Ovary (tissue), 9 donors: Measurements from ENCODE around the gene PADI6. TPM values are rescaled to one million over a fixed set of nuclear protein-coding genes. Genes with fewer than 3 reads are reported as not detected.

Experiments
- DNase-seq, 5 donors: peaks; one replicate each; pipeline ENCODE4 v3.0.0-alpha.2; 2019 to 2020
- H3K27ac ChIP-seq, 2 donors: fragments of 200-600 bp; one replicate each; pipeline versions ENCODE4 v1.5.1 to v1.8.0; 2019 to 2022
- H3K27me3 ChIP-seq: fragments of 200-600 bp; one replicate; pipeline ENCODE4 v1.8.0; 2022
- H3K36me3 ChIP-seq: fragments of 200-600 bp; sonication (generic); one replicate; pipeline ENCODE4 v1.5.1; 2019
- H3K4me1 ChIP-seq: one replicate; pipeline ENCODE4 v1.8.1; 2013; ENCODE audit warnings: mild to moderate bottlenecking, moderate library complexity; ENCODE audit not compliant: insufficient read depth
- H3K4me3 ChIP-seq: fragments of 200-600 bp; sonication (generic); one replicate; pipeline ENCODE4 v1.5.1; 2017
- H3K9me3 ChIP-seq, 2 donors: fragments of 200-600 bp in 1 of 2; sonication (generic) in 1 of 2; one replicate each; pipeline versions ENCODE4 v1.5.1 to v1.8.1; 2013 to 2019; ENCODE audit warnings: mild to moderate bottlenecking in 1 of 2, moderate library complexity in 1 of 2
- CTCF ChIP-seq, 3 donors: fragments of 450-650 bp in 2 of 3; fragments of 200-600 bp in 1 of 3; IDR thresholded peaks; one replicate each; pipeline versions ENCODE4 v1.5.1 to v1.8.0; 2016 to 2022; ENCODE audit warnings: antibody characterized with exemption in 3 of 3, mild to moderate bottlenecking in 1 of 3
- EP300 ChIP-seq: sonication (generic); formaldehyde crosslinking; IDR thresholded peaks from one replicate; pipeline ENCODE4 v1.6.1; 2017; ENCODE audit warnings: antibody characterized with exemption
- POLR2A ChIP-seq: fragments of 450-650 bp; IDR thresholded peaks from one replicate; pipeline ENCODE4 v1.6.1; 2017; ENCODE audit warnings: antibody characterized with exemption, mild to moderate bottlenecking, moderate library complexity
- WGBS, 3 donors: extraction: QIAGEN DNeasy Blood & Tissue Kit in 1 of 3; methylation state at CpG; one replicate each; pipeline versions ENCODE4 v1.1.5 to v1.1.7; 2013 to 2017; 5-methylcytosine and 5-hydroxymethylcytosine counted together
- intact Hi-C, 4 donors: fragments of 100-400 bp; cut with DNase I; formaldehyde crosslinking; loops; one replicate each; pipeline versions ENCODE4 v1.11.0 to v1.15.1; 2022 to 2023
- polyA plus RNA-seq, 2 donors: library from polyadenylated mRNA; stranded (reverse); fragments of 200-250 nt in 1 of 2; fragments of 350-450 nt in 1 of 2; fragmentation: Illumina TruSeq in 1 of 2; extraction: RNeasy Lipid Tissue Mini Kit (QIAGEN cat#74804) in 1 of 2; gene quantifications; one replicate each; pipeline ENCODE4 v1.2.3, GENCODE V29; 2013 to 2014
- total RNA-seq, 7 donors: library from RNA; depleted of rRNA in 2 of 7; stranded (reverse); fragments of >200 nt in 2 of 7; fragmentation: NEBNext Ultra II Directional in 3 of 7; extraction: Animal tissue kit (Norgen Biotek cat#: 25700) in 3 of 7; gene quantifications; one replicate each; pipeline versions ENCODE4 v1.1.0 to v1.2.4, GENCODE V29; 2016 to 2023
- donor health status: DM: no; HTN: no; CAD: no; lungs with moderate emphysema.
- donor health status: DM: no; HTN: no; CAD: no.
- donor health status: Bipolar disorder and iron deficiency.
- donor health status: DM: yes; HTN: yes; CAD: no.
- donor health status: DM: no; HTN: no; CAD: no.
- donor health status: DM: yes; HTN: yes; CAD: no.

The PADI6 gene
- total and polyA plus RNA-seq, 9 donors: 0.10 to 4.3 (median 0.18) TPM; not detected in 6

- Histone ChIP-seq H3K27ac (no peak overlapping the region), H3K27me3 (no peaks in the 10 kb centered on the region), H3K4me3 (no peak overlapping the region), H3K36me3 (no peaks in the 10 kb centered on the region), H3K4me1 (peaks cover 6% of the 10 kb centered on the region), H3K9me3 (no peaks in the 10 kb centered on the region)
- no peak for DNase-seq
- no peak for TF ChIP-seq POLR2A
- no peak for TF ChIP-seq CTCF (IDR thresholded peaks at IDR 0.05)
- TF ChIP-seq EP300: no peak
- 77 to 83% (median 82%) methylated on average over 10 of the region's 10 CpGs for WGBS, 3 donors
- intact Hi-C loops: no loop called here
Measured at GRCh38 chr1:17441265-17441992, 69.4 kb downstream of the PADI6 start.

GRCh38 chr1:17441993-17442357 is 70.0 kb downstream of the PADI6 start:
- Histone ChIP-seq H3K9me3 (no peaks in the 10 kb centered on the region), H3K4me3 (no peak overlapping the region), H3K27ac (no peak overlapping the region), H3K4me1 (peaks cover 3% of the 10 kb centered on the region), H3K27me3 (no peaks in the 10 kb centered on the region), H3K36me3 (no peaks in the 10 kb centered on the region)
- TF ChIP-seq CTCF (IDR thresholded peaks at IDR 0.05) (no peak), POLR2A (no peak), EP300 (no peak)
- WGBS, 3 donors: 94 to 96% (median 95%) methylated on average over 4 of the region's 4 CpGs
- intact Hi-C loops: no loop called here
- no peak for DNase-seq

GRCh38 chr1:17442841-17443240 is 70.8 kb downstream of the PADI6 start:
- Histone ChIP-seq H3K36me3 (no peaks in the 10 kb centered on the region), H3K4me3 (no peak overlapping the region), H3K27ac (no peak overlapping the region), H3K27me3 (no peaks in the 10 kb centered on the region), H3K9me3 (no peaks in the 10 kb centered on the region), H3K4me1 (peaks cover 3% of the 10 kb centered on the region)
- WGBS, 3 donors: 83 to 84% (median 84%) methylated on average over 6 of the region's 6 CpGs
- intact Hi-C loops: no loop called here
- TF ChIP-seq EP300 (no peak), CTCF (IDR thresholded peaks at IDR 0.05) (no peak), POLR2A (no peak)
- no peak for DNase-seq

- no peaks in the 10 kb centered on the region for H3K4me1 ChIP-seq
- no peak for TF ChIP-seq POLR2A
- no peak for TF ChIP-seq EP300
- TF ChIP-seq CTCF (IDR thresholded peaks at IDR 0.05): no peak
- H3K27ac ChIP-seq: no peak overlapping the region
- 85 to 89% (median 89%) methylated on average over 12 of the region's 12 CpGs for whole genome bisulfite sequencing, 3 donors
- no peaks in the 10 kb centered on the region for H3K9me3 ChIP-seq
- no peak overlapping the region for H3K4me3 ChIP-seq
- no peaks in the 10 kb centered on the region for H3K36me3 ChIP-seq
- no peaks in the 10 kb centered on the region for H3K27me3 ChIP-seq
- intact Hi-C loops: no loop called here
- no peak for DNase-seq
Measured at GRCh38 chr1:17447501-17447992, 75.6 kb downstream of the PADI6 start.

Other genes starting within 250 kb of the PADI6 start
- under 1 TPM in 1 of 7 donors, not detected in 6; 0.07 TPM for gene PADI1, start 167.1 kb upstream of the PADI6 start, total RNA-seq
- gene PADI1, start 167.1 kb upstream of the PADI6 start, polyA plus RNA-seq: not detected
- gene PADI3, start 123.1 kb upstream of the PADI6 start, total RNA-seq: not detected
- gene PADI3, start 123.1 kb upstream of the PADI6 start, polyA plus RNA-seq: not detected
- gene PADI4, start 64.0 kb upstream of the PADI6 start, total RNA-seq: 1 to 10 TPM in 1 of 7 donors, under 1 TPM in 3, not detected in 3; 0.10 to 1.8 (median 0.61) TPM
- gene PADI4, start 64.0 kb upstream of the PADI6 start, polyA plus RNA-seq: under 1 TPM; 0.11 to 0.17 TPM
- gene RCC2, start 67.5 kb downstream of the PADI6 start, total RNA-seq: 10 to 100 TPM; 15.3 to 52.2 (median 41.0) TPM
- 10 to 100 TPM; 28.1 to 28.3 TPM for gene RCC2, start 67.5 kb downstream of the PADI6 start, polyA plus RNA-seq
- gene ARHGEF10L, start 167.5 kb downstream of the PADI6 start, total RNA-seq: 10 to 100 TPM in 5 of 7 donors, 1 to 10 TPM in 2; 7.6 to 23.0 (median 19.6) TPM
- 10 to 100 TPM in 1 of 2 donors, 1 to 10 TPM in 1; 3.6 to 18.3 TPM for gene ARHGEF10L, start 167.5 kb downstream of the PADI6 start, polyA plus RNA-seq